Globus pallidus (tissue), 1 donor: ENCODE data around the gene STIMATE.

ENCODE experiments used
- DNase-seq: peaks from one replicate; pipeline ENCODE4 v3.0.0-alpha.2; 2015; ENCODE audit warnings: low spot score

Gene STIMATE

GRCh38 chr3:52791366-52791765 lies 106.0 kb downstream of the STIMATE start:
- DNase-seq, result no peak

- DNase-seq, result no peak
Measured at GRCh38 chr3:52790741-52791140, 106.6 kb downstream of the STIMATE start.

GRCh38 chr3:52790337-52790736 lies 107.0 kb downstream of the STIMATE start:
- DNase-seq, result no peak

- DNase-seq, result no peak
Measured at GRCh38 chr3:52789746-52790040, 107.7 kb downstream of the STIMATE start.

GRCh38 chr3:52788890-52789745 lies 108.2 kb downstream of the STIMATE start:
- no peak for DNase-seq

GRCh38 chr3:52787672-52788625 lies 109.4 kb downstream of the STIMATE start:
- DNase-seq, result no peak

- no peak for DNase-seq
Measured at GRCh38 chr3:52787246-52787645, 110.1 kb downstream of the STIMATE start.
